Kidney (tissue), 14 donors: ENCODE measurements around the gene HS1BP3. TPM values are rescaled to one million over a fixed set of nuclear protein-coding genes. Genes with fewer than 3 reads are reported as not detected.

Experiments
- DNase-seq, 5 donors: peaks; one replicate each; pipeline ENCODE4 v3.0.0-alpha.2; 2013 to 2020
- FAIRE-seq: peaks from 2 replicates; lab custom pipeline; 2012; peaks lifted over from hg19 to GRCh38; lab: Jason Lieb, UNC
- H3K27ac ChIP-seq, 2 donors: one replicate each; pipeline ENCODE4 v1.7.0; 2013; ENCODE audit warnings: low read depth in 2 of 2, low read length in 2 of 2, inconsistent platforms in 1 of 2
- H3K27me3 ChIP-seq: one replicate; pipeline ENCODE4 v1.7.1; 2013; ENCODE audit warnings: low read length, inconsistent platforms; ENCODE audit not compliant: control insufficient read depth, insufficient read depth
- H3K36me3 ChIP-seq, 3 donors: one replicate each; pipeline versions ENCODE4 v1.7.0 to v1.7.1; 2013; ENCODE audit warnings: low read length in 3 of 3, control low read depth in 1 of 3, inconsistent platforms in 1 of 3; ENCODE audit not compliant: insufficient read depth in 3 of 3, control insufficient read depth in 2 of 3
- H3K4me1 ChIP-seq, 3 donors: one replicate each; pipeline versions ENCODE4 v1.7.0 to v1.7.1; 2013; ENCODE audit warnings: low read length in 3 of 3, inconsistent platforms in 1 of 3, low read depth in 1 of 3; ENCODE audit not compliant: control insufficient read depth in 2 of 3, insufficient read depth in 2 of 3
- H3K4me3 ChIP-seq, 3 donors: one replicate each; pipeline versions ENCODE4 v1.7.0 to v1.8.1; 2013; ENCODE audit warnings: low read length in 3 of 3, control low read depth in 1 of 3, inconsistent platforms in 1 of 3
- H3K9ac ChIP-seq, 3 donors: one replicate each; pipeline versions ENCODE4 v1.7.0 to v1.7.1; 2013; ENCODE audit warnings: low read length in 3 of 3, control low read depth in 1 of 3, inconsistent platforms in 1 of 3
- H3K9me3 ChIP-seq, 3 donors: one replicate each; pipeline versions ENCODE4 v1.7.0 to v1.7.1; 2013; ENCODE audit warnings: low read length in 3 of 3, control low read depth in 1 of 3, inconsistent platforms in 1 of 3; ENCODE audit not compliant: control insufficient read depth in 2 of 3, insufficient read depth in 1 of 3
- intact Hi-C: fragments of 100-400 bp; cut with DNase I; formaldehyde crosslinking; loops from one replicate; pipeline ENCODE4 v1.11.1; 2022
- polyA plus RNA-seq: library from polyadenylated mRNA; stranded (reverse); fragments of 350-450 nt; fragmentation: Illumina TruSeq; extraction: RNeasy Lipid Tissue Mini Kit (QIAGEN cat#74804); gene quantifications from one replicate; pipeline ENCODE4 v1.2.3, GENCODE V29; 2014; ENCODE audit warnings: low read depth, low replicate concordance; ENCODE audit not compliant: insufficient read depth
- total RNA-seq: library from RNA; stranded (reverse); fragmentation: NEBNext Ultra II Directional; extraction: Animal tissue kit (Norgen Biotek cat#: 25700); gene quantifications from one replicate; pipeline ENCODE4 v1.2.1, GENCODE V29; 2021
- TF ChIP-seq, protein P1 (sequence below): IDR thresholded peaks from 3 replicates; pipeline ENCODE4 v1.5.1; 2012; ENCODE audit warnings: mild to moderate bottlenecking, moderate library complexity, borderline replicate concordance; ENCODE audit not compliant: insufficient read depth; ENCODE audit errors: extremely low read depth
- donor health status: control.
- donor health status: control.
- donor health status: control.
- donor health status: control.
- donor health status: control.
- donor health status: DM: yes; HTN: yes; CAD: no.
- donor health status: Normal renal cell carcinoma (clear cell type).

HS1BP3 gene
- total and polyA plus RNA-seq, 2 donors from 2014 or later, result 35.5 to 37.5 TPM

GRCh38 chr2:20650393-20650876 is 463 bp downstream of the HS1BP3 start:
- Histone ChIP-seq H3K36me3 (peaks cover 0 to under 1% (median 0%) of the 10 kb centered on the region in 3 donors), H3K4me3 (peak overlapping the region; percentile 50 to 91 (median 55)), H3K27me3 (no peaks in the 10 kb centered on the region), H3K9me3 (no peaks in the 10 kb centered on the region), H3K27ac (peak overlapping the region; percentile 82 to 84), H3K4me1 (peaks cover 2 to 27% (median 23%) of the 10 kb centered on the region in 3 donors), H3K9ac (peak overlapping the region; percentile 31 to 94 (median 57))
- FAIRE-seq (no peak), DNase-seq (peak in 2 of 5 donors; percentile 79 to 82)
- intact Hi-C loops, result no loop called here
- TF ChIP-seq, protein P1, sequence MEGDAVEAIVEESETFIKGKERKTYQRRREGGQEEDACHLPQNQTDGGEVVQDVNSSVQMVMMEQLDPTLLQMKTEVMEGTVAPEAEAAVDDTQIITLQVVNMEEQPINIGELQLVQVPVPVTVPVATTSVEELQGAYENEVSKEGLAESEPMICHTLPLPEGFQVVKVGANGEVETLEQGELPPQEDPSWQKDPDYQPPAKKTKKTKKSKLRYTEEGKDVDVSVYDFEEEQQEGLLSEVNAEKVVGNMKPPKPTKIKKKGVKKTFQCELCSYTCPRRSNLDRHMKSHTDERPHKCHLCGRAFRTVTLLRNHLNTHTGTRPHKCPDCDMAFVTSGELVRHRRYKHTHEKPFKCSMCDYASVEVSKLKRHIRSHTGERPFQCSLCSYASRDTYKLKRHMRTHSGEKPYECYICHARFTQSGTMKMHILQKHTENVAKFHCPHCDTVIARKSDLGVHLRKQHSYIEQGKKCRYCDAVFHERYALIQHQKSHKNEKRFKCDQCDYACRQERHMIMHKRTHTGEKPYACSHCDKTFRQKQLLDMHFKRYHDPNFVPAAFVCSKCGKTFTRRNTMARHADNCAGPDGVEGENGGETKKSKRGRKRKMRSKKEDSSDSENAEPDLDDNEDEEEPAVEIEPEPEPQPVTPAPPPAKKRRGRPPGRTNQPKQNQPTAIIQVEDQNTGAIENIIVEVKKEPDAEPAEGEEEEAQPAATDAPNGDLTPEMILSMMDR, result no peak

DNA sequence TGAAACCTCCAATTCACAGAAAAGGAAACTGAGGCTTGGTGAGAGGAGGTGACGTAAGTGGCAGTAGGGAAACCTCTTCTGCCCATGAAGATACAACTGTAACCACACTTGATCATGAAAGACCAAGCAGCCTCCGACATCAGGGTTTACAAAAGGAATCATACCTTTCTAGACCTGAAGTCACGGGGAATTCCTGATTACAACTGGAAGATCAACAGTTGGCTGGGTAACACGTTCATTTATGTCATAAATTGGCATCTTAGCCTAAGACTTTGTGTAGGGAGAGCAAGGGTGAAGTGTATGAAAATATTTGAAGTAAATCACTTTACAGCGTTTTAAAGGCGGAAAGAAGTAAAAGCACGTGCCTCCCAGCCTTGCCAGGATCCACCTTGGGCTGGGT is 922 bp downstream of the HS1BP3 start:
- peak overlapping the region in 2 of 3 donors; percentile 31 to 94 for H3K9ac ChIP-seq
- peaks cover 2 to 27% (median 23%) of the 10 kb centered on the region in 3 donors for H3K4me1 ChIP-seq
- no peaks in the 10 kb centered on the region for H3K9me3 ChIP-seq
- peak overlapping the region in 2 of 3 donors; percentile 55 to 91 for H3K4me3 ChIP-seq
- DNase-seq (no peak), FAIRE-seq (no peak)
- TF ChIP-seq, protein P1, result no peak
- H3K27me3 ChIP-seq, result no peaks in the 10 kb centered on the region
- H3K36me3 ChIP-seq, result peaks cover 0 to 5% (median 0%) of the 10 kb centered on the region in 3 donors
- intact Hi-C loops, result no loop called here
- no peak overlapping the region for H3K27ac ChIP-seq

GRCh38 chr2:20649576-20649975 is 1.3 kb downstream of the HS1BP3 start:
- intact Hi-C loops, result no loop called here
- TF ChIP-seq, protein P1, result no peak
- Histone ChIP-seq H3K4me1 (peaks cover 2 to 27% (median 23%) of the 10 kb centered on the region in 3 donors), H3K36me3 (peaks cover 0 to 9% (median 1%) of the 10 kb centered on the region in 3 donors), H3K9ac (peak overlapping the region in 1 of 3 donors; percentile 94), H3K27ac (no peak overlapping the region), H3K27me3 (no peaks in the 10 kb centered on the region), H3K9me3 (no peaks in the 10 kb centered on the region), H3K4me3 (peak overlapping the region in 2 of 3 donors; percentile 55 to 91)
- peak in 1 of 5 donors; percentile 82 for DNase-seq
- no peak for FAIRE-seq
